DND-41 (cell line): Measurements from ENCODE around the gene CLCN2.

Experiments
- ATAC-seq: fragments of 200-7000 bp; cut with Tn5 transposase; 3 replicates; pipeline ENCODE4 v1.9.1; 2021; ENCODE audit warnings: low read depth; ENCODE audit not compliant: insufficient read depth
- DNase-seq: peaks from one replicate; pipeline ENCODE4 v3.0.0-alpha.2; 2020
- H2AFZ ChIP-seq: 2 replicates; pipeline ENCODE4 v1.6.0; 2012; ENCODE audit warnings: low read depth, low read length
- H3K27ac ChIP-seq: 2 replicates; pipeline ENCODE4 v1.5.1; 2012; ENCODE audit warnings: low read length, inconsistent platforms
- H3K27me3 ChIP-seq: fragments of 200-600 bp; sonication (generic); 2 replicates; pipeline ENCODE4 v1.6.0; 2012; ENCODE audit warnings: low read length, mild to moderate bottlenecking, inconsistent platforms; ENCODE audit not compliant: insufficient read depth, poor library complexity
- H3K36me3 ChIP-seq: 2 replicates; pipeline ENCODE4 v1.5.1; 2012; ENCODE audit warnings: low read length, inconsistent platforms; ENCODE audit not compliant: insufficient read depth
- H3K4me1 ChIP-seq: 2 replicates; pipeline ENCODE4 v1.5.1; 2012; ENCODE audit warnings: mild to moderate bottlenecking, low read length; ENCODE audit not compliant: insufficient read depth
- H3K4me2 ChIP-seq: 2 replicates; pipeline ENCODE4 v1.6.0; 2012; ENCODE audit warnings: mild to moderate bottlenecking, moderate library complexity, low read length, inconsistent platforms; ENCODE audit not compliant: insufficient read depth
- H3K4me3 ChIP-seq, 2 experiments: fragments of 200-600 bp in 1 of 2; shearing (Covaris generic) in 1 of 2; 2 replicates each; pipeline ENCODE4 v1.5.1; 2012 to 2016; ENCODE audit warnings: inconsistent platforms in 2 of 2, low read length in 2 of 2, mild to moderate bottlenecking in 2 of 2, low read depth in 1 of 2, moderate library complexity in 1 of 2
- H3K79me2 ChIP-seq: 2 replicates; pipeline ENCODE4 v1.6.0; 2012; ENCODE audit warnings: low read length, inconsistent platforms; ENCODE audit not compliant: insufficient read depth
- H3K9ac ChIP-seq: 2 replicates; pipeline ENCODE4 v1.6.0; 2012; ENCODE audit warnings: low read depth, mild to moderate bottlenecking, inconsistent platforms, low read length, moderate library complexity
- H3K9me3 ChIP-seq: 2 replicates; pipeline ENCODE4 v1.5.1; 2012; ENCODE audit warnings: low read length, moderate library complexity, mild to moderate bottlenecking, inconsistent platforms; ENCODE audit not compliant: insufficient read depth, severe bottlenecking
- H4K20me1 ChIP-seq: 2 replicates; pipeline ENCODE4 v1.6.0; 2012; ENCODE audit warnings: low read length; ENCODE audit not compliant: insufficient read depth
- EZH2 ChIP-seq: IDR thresholded peaks from 3 replicates; pipeline ENCODE4 v1.6.1; 2012; ENCODE audit warnings: borderline replicate concordance, low read depth, mild to moderate bottlenecking, moderate library complexity, low read length, inconsistent platforms; ENCODE audit not compliant: severe bottlenecking
- TF ChIP-seq, protein P1 (sequence below): IDR thresholded peaks from 2 replicates; pipeline ENCODE4 v1.5.1; 2012; ENCODE audit warnings: borderline replicate concordance, low read length, moderate library complexity, mild to moderate bottlenecking; ENCODE audit not compliant: poor library complexity, severe bottlenecking; ENCODE audit errors: extremely low read depth

CLCN2 gene

GRCh38 chr3:184380185-184380626 is 18.8 kb upstream of the CLCN2 start:
- Histone ChIP-seq H3K36me3 (no peaks in the 10 kb centered on the region), H4K20me1 (no peaks in the 10 kb centered on the region), H3K79me2 (no peaks in the 10 kb centered on the region), H3K9me3 (no peaks in the 10 kb centered on the region), H3K27me3 (no peaks in the 10 kb centered on the region), H2AFZ (no peak overlapping the region), H3K4me2 (no peak overlapping the region), H3K27ac (no peak overlapping the region), H3K4me3 (no peak overlapping the region), H3K4me1 (no peaks in the 10 kb centered on the region), H3K9ac (no peak overlapping the region)
- ATAC-seq (no peak), DNase-seq (no peak)
- no peak for TF ChIP-seq EZH2
- TF ChIP-seq, protein P1, sequence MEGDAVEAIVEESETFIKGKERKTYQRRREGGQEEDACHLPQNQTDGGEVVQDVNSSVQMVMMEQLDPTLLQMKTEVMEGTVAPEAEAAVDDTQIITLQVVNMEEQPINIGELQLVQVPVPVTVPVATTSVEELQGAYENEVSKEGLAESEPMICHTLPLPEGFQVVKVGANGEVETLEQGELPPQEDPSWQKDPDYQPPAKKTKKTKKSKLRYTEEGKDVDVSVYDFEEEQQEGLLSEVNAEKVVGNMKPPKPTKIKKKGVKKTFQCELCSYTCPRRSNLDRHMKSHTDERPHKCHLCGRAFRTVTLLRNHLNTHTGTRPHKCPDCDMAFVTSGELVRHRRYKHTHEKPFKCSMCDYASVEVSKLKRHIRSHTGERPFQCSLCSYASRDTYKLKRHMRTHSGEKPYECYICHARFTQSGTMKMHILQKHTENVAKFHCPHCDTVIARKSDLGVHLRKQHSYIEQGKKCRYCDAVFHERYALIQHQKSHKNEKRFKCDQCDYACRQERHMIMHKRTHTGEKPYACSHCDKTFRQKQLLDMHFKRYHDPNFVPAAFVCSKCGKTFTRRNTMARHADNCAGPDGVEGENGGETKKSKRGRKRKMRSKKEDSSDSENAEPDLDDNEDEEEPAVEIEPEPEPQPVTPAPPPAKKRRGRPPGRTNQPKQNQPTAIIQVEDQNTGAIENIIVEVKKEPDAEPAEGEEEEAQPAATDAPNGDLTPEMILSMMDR: no peak

DNA sequence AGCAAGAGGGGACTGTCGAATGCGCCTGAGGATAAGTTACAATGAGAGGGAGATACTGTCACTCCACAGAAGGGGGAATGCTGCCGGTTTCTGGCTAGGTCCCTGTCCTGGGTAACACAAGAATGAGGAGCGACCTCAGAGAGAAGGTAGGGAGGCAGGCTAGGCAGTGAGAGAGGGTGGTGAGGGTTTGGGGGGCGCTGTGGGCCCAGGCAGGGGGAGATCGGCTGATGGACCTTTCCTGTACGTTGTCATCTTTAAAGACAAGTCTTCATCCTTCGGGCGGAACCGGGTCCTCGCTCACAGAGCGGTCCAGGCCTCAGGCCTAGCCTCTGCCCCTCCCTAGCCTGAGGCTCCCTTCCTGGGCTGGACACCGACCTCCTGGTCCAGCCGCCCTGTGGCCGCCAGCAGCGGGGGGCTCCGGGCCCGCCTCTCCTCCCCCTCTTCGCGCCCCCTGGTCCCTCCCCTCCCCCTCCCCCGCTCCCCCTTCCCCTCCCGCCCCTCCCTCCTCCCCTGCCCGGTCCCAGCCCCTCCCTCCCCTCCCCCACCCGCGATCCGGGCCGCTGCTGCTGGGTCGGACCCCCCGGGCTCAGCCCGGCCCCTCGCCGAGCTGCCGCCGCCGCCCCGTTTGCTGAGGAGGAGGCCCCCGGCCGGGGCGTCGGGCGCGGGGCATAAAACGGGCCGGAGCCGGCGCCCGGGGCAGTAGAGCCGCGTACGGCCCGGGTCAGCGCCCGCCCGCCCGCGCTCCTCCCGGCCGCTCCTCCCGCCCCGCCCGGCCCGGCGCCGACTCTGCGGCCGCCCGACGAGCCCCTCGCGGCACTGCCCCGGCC is 18.2 kb upstream of the CLCN2 start, which contains the start of gene CHRD:
TSS of gene CHRD (plus strand) at position 697 of the 827 bp plus-strand sequence. CDS start 265 bp downstream, outside the sequence.
- Histone ChIP-seq H3K4me1 (no peaks in the 10 kb centered on the region), H3K27ac (no peak within 1 kb of the TSS), H3K4me3 (no peak within 1 kb of the TSS), H3K4me2 (no peak within 1 kb of the TSS), H4K20me1 (no peaks in the 10 kb centered on the region), H3K27me3 (no peaks in the 10 kb centered on the region), H3K9ac (no peak within 1 kb of the TSS), H2AFZ (no peak within 1 kb of the TSS), H3K9me3 (no peaks in the 10 kb centered on the region), H3K79me2 (no peaks in the 10 kb centered on the region), H3K36me3 (no peaks in the 10 kb centered on the region)
- ATAC-seq (no peak), DNase-seq (no peak)
- no peak for TF ChIP-seq EZH2
- TF ChIP-seq, protein P1: no peak

- no peak overlapping the region for H3K27ac ChIP-seq
- H4K20me1 ChIP-seq: no peaks in the 10 kb centered on the region
- no peak for DNase-seq
- no peaks in the 10 kb centered on the region for H3K9me3 ChIP-seq
- no peak overlapping the region for H2AFZ ChIP-seq
- H3K36me3 ChIP-seq: no peaks in the 10 kb centered on the region
- no peak overlapping the region for H3K9ac ChIP-seq
- TF ChIP-seq EZH2: no peak
- TF ChIP-seq, protein P1: no peak
- no peaks in the 10 kb centered on the region for H3K4me1 ChIP-seq
- ATAC-seq: no peak
- no peak overlapping the region for H3K4me2 ChIP-seq
- H3K27me3 ChIP-seq: no peaks in the 10 kb centered on the region
- no peak overlapping the region for H3K4me3 ChIP-seq
- no peaks in the 10 kb centered on the region for H3K79me2 ChIP-seq
These were observed 17.4 kb upstream of the CLCN2 start for GRCh38 chr3:184378651-184379357.
